ENCODE results near the gene NR2F1.

NR2F1 gene

DNA sequence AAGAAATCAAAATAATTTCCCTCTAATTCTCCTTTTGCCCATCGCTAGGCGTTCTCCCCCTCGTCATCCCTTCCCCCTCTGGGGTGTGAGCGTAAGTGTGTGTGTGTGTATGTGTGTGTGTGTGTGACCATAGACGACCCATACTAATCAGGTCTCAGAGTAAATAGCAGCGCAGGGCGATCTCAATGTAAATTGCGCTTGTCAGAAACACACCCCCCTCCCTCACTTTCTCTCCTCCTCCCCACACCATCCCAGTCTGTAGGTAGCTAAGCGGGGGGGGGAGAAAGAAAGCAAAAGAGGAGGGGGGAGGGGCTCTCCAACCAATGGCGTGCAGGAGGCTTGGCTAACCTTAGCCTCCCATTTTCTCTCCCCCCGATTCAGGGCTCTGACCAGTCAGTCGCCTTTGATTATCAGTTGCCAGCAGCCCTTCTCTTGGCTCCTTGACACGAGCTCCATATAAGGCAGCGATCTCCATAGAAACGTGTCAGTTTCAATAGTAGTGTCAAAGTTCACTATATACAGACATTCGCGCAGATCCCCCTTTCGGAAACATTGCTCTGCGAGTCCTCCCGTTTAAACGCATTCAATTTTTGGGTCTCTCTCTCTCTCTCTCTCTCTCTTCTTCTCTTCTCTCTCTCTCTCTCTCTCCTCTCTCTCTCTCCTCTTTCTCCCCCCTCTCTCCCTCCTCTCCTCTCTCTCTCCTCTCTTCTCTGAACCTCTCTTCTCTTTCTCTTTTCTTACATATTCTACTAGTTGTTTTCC is at the start of gene NR2F1 (continued):
- peak; percentile 73; the same call in 1 of the 2 replicates for TF ChIP-seq HOXD13 (CRISPR knock-in tag; IDR thresholded peaks at IDR 0.05; ENCODE audit: borderline replicate concordance)
- peak; percentile 42 for TF ChIP-seq ZNF146 (tag by site-specific recombination; IDR thresholded peaks at IDR 0.05)
- TF ChIP-seq, protein P1, sequence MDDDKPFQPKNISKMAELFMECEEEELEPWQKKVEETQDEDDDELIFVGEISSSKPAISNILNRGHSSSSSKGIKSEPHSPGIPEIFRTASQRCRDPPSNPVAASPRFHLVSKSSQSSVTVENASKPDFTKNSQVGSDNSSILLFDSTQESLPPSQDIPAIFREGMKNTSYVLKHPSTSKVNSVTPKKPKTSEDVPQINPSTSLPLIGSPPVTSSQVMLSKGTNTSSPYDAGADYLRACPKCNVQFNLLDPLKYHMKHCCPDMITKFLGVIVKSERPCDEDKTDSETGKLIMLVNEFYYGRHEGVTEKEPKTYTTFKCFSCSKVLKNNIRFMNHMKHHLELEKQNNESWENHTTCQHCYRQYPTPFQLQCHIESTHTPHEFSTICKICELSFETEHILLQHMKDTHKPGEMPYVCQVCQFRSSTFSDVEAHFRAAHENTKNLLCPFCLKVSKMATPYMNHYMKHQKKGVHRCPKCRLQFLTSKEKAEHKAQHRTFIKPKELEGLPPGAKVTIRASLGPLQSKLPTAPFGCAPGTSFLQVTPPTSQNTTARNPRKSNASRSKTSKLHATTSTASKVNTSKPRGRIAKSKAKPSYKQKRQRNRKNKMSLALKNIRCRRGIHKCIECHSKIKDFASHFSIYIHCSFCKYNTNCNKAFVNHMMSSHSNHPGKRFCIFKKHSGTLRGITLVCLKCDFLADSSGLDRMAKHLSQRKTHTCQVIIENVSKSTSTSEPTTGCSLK (tag by site-specific recombination; IDR thresholded peaks at IDR 0.05) = no peak
- peak; percentile 84 for TF ChIP-seq FEZF1 (tag by site-specific recombination; IDR thresholded peaks at IDR 0.05)
- peak; percentile 71 for TF ChIP-seq SP3 (tag by site-specific recombination; IDR thresholded peaks at IDR 0.05)
- TF ChIP-seq ZNF24 (tag by site-specific recombination; IDR thresholded peaks at IDR 0.05) = peak; percentile 95
- TF ChIP-seq, protein P2, sequence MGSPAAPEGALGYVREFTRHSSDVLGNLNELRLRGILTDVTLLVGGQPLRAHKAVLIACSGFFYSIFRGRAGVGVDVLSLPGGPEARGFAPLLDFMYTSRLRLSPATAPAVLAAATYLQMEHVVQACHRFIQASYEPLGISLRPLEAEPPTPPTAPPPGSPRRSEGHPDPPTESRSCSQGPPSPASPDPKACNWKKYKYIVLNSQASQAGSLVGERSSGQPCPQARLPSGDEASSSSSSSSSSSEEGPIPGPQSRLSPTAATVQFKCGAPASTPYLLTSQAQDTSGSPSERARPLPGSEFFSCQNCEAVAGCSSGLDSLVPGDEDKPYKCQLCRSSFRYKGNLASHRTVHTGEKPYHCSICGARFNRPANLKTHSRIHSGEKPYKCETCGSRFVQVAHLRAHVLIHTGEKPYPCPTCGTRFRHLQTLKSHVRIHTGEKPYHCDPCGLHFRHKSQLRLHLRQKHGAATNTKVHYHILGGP (tag by site-specific recombination; IDR thresholded peaks at IDR 0.05) = peak; percentile 39; the same call in 1 of the 2 replicates
- no peak for TF ChIP-seq ZNF549 (tag by site-specific recombination; IDR thresholded peaks at IDR 0.05)
- TF ChIP-seq YY1 (tag by site-specific recombination; IDR thresholded peaks at IDR 0.05) = peak; percentile 65
- 0 out of 2 replicates have a peak, but pooled peaks have one; percentile 9 for TF ChIP-seq ZNF626 (tag by site-specific recombination; IDR thresholded peaks at IDR 0.05)
- peak; percentile 65; the same call in 1 of the 2 replicates for TF ChIP-seq MYNN (tag by site-specific recombination; IDR thresholded peaks at IDR 0.05; ENCODE audit: borderline replicate concordance)
- TF ChIP-seq ZNF530 (tag by site-specific recombination; IDR thresholded peaks at IDR 0.05; ENCODE audit: low read depth) = no peak
- TF ChIP-seq ZNF48 (tag by site-specific recombination; IDR thresholded peaks at IDR 0.05) = no peak
- TF ChIP-seq, protein P3, sequence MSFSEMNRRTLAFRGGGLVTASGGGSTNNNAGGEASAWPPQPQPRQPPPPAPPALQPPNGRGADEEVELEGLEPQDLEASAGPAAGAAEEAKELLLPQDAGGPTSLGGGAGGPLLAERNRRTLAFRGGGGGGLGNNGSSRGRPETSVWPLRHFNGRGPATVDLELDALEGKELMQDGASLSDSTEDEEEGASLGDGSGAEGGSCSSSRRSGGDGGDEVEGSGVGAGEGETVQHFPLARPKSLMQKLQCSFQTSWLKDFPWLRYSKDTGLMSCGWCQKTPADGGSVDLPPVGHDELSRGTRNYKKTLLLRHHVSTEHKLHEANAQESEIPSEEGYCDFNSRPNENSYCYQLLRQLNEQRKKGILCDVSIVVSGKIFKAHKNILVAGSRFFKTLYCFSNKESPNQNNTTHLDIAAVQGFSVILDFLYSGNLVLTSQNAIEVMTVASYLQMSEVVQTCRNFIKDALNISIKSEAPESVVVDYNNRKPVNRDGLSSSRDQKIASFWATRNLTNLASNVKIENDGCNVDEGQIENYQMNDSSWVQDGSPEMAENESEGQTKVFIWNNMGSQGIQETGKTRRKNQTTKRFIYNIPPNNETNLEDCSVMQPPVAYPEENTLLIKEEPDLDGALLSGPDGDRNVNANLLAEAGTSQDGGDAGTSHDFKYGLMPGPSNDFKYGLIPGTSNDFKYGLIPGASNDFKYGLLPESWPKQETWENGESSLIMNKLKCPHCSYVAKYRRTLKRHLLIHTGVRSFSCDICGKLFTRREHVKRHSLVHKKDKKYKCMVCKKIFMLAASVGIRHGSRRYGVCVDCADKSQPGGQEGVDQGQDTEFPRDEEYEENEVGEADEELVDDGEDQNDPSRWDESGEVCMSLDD (tag by site-specific recombination; IDR thresholded peaks at IDR 0.05) = peak; percentile 90
- TF ChIP-seq, protein P4, sequence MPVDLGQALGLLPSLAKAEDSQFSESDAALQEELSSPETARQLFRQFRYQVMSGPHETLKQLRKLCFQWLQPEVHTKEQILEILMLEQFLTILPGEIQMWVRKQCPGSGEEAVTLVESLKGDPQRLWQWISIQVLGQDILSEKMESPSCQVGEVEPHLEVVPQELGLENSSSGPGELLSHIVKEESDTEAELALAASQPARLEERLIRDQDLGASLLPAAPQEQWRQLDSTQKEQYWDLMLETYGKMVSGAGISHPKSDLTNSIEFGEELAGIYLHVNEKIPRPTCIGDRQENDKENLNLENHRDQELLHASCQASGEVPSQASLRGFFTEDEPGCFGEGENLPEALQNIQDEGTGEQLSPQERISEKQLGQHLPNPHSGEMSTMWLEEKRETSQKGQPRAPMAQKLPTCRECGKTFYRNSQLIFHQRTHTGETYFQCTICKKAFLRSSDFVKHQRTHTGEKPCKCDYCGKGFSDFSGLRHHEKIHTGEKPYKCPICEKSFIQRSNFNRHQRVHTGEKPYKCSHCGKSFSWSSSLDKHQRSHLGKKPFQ (tag by site-specific recombination; IDR thresholded peaks at IDR 0.05) = peak; percentile 99
- no peak for TF ChIP-seq ZNF223 (tag by site-specific recombination; IDR thresholded peaks at IDR 0.05)
- TF ChIP-seq SALL2 (tag by site-specific recombination; IDR thresholded peaks at IDR 0.05; ENCODE audit: borderline replicate concordance) = no peak
- no peak; the same call in 1 of the 2 replicates for TF ChIP-seq ZNF121 (tag by site-specific recombination; IDR thresholded peaks at IDR 0.05)
- TF ChIP-seq ZNF324 (tag by site-specific recombination; IDR thresholded peaks at IDR 0.05) = peak; percentile 91
- no peak for TF ChIP-seq ZNF354C (tag by site-specific recombination; IDR thresholded peaks at IDR 0.05; ENCODE audit: borderline replicate concordance, low read depth)
- TF ChIP-seq ZNF610 (tag by site-specific recombination; IDR thresholded peaks at IDR 0.05; ENCODE audit: borderline replicate concordance) = peak; percentile 87
- TF ChIP-seq ZNF501 (tag by site-specific recombination; IDR thresholded peaks at IDR 0.05) = no peak; the same call in 1 of the 2 replicates
- peak; percentile 12; the same call in 1 of the 2 replicates for TF ChIP-seq ZNF16 (tag by site-specific recombination; IDR thresholded peaks at IDR 0.05; ENCODE audit: low read depth)
- TF ChIP-seq ZNF10 (tag by site-specific recombination; IDR thresholded peaks at IDR 0.05) = peak; percentile 95
- no peak for TF ChIP-seq ZNF514 (tag by site-specific recombination; IDR thresholded peaks at IDR 0.05)
- TF ChIP-seq ZNF664 (tag by site-specific recombination; IDR thresholded peaks at IDR 0.05) = peak; percentile 79
- peak; percentile 96 for TF ChIP-seq IKZF3 (tag by site-specific recombination; IDR thresholded peaks at IDR 0.05)
- TF ChIP-seq KLF1 (tag by site-specific recombination; IDR thresholded peaks at IDR 0.05) = peak; percentile 95
- no peak for TF ChIP-seq ZNF23 (tag by site-specific recombination; IDR thresholded peaks at IDR 0.05; ENCODE audit: borderline replicate concordance)
- no peak for TF ChIP-seq ZNF112 (tag by site-specific recombination; IDR thresholded peaks at IDR 0.05)
- no peak for TF ChIP-seq ZNF292 (tag by site-specific recombination; IDR thresholded peaks at IDR 0.05; ENCODE audit: borderline replicate concordance, low read depth)
- no peak for TF ChIP-seq MEIS1 (CRISPR knock-in tag; IDR thresholded peaks at IDR 0.05; ENCODE audit: borderline replicate concordance)
- TF ChIP-seq HOXA7 (CRISPR knock-in tag; IDR thresholded peaks at IDR 0.05; ENCODE audit: borderline replicate concordance) = no peak
